ENCODE data around the gene NXN.

The NXN gene

DNA sequence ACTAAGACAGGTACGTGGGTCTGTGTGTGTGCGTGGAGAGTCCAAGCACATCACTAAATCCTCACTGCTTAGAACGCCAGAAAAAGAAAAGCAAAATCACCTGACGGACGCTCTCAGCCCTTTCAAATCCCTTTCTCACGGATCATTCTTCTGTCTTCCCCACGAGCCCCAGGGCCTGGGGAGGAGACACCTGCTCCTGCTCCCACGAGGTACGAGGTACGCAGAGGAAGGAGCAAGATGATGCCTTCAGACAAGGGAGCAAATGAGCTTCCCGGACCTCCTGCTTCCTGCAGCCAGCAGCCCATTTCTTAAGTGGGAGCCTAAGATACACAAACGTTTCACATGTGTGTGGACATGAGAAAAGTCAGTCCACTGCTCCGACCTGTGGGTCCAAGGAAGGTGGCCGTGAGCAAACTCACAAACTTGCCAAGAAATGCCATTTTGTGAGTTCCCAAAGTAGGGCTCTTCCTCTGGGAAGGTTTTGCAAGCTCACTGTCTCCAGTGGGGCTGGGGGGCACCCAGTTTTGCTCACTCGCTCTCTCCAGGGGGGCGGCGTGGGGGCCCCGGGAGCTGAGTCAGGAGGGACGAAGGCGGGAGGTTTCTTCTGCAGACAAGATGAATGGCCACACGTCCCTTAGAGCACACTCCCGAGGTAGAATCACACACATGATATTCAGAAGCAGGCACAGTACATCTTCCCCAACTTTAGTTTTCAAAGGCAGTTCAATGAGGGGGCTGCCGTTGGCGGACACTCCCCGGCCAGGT, 129.3 kb downstream of the NXN start:
- peak overlapping the region in 1 of 2 experiments; percentile 35 for H3K4ac ChIP-seq (ENCODE audit: low read depth in 1 of 2, low read length in 2 of 2)
- no peak overlapping the region for H3K4me2 ChIP-seq (ENCODE audit: low read length, poor library complexity, severe bottlenecking)
- H3K27me3 ChIP-seq (ENCODE audit: control insufficient read depth in 1 of 2, insufficient read depth in 1 of 2, low read length in 2 of 2) = peaks cover 0 to 13% of the 10 kb centered on the region in 2 experiments
- 86% methylated on average over 25 of the region's 25 CpGs for WGBS
- H3K9ac ChIP-seq (ENCODE audit: low read length) = peak overlapping the region; percentile 87
- no peak for DNase-seq
- peaks cover 55% of the 10 kb centered on the region for H3K79me1 ChIP-seq (replicated peaks; ENCODE audit: low read length, poor library complexity, severe bottlenecking)
- peak overlapping the region in 1 of 2 experiments; percentile 19 for H3K18ac ChIP-seq (ENCODE audit: low read depth in 1 of 2, low read length in 2 of 2)
- no peaks in the 10 kb centered on the region for H3K9me3 ChIP-seq (ENCODE audit: control insufficient read depth, low read length)
- peak overlapping the region in 1 of 2 experiments; percentile 66 for H3K4me3 ChIP-seq (ENCODE audit: insufficient read depth in 1 of 2, low read depth in 1 of 2, low read length in 2 of 2)
- H2BK120ac ChIP-seq (ENCODE audit: low read depth, low read length) = no peak overlapping the region
- H3K4me1 ChIP-seq (ENCODE audit: control insufficient read depth, insufficient read depth, low read depth, low read length) = peaks cover 2% of the 10 kb centered on the region
- H2BK5ac ChIP-seq (ENCODE audit: low read depth, low read length, poor library complexity, severe bottlenecking) = no peak overlapping the region
- H2BK12ac ChIP-seq (ENCODE audit: low read length in 2 of 2) = peak overlapping the region in 1 of 2 experiments; percentile 72
- H3K27ac ChIP-seq (ENCODE audit: low read length, poor library complexity, severe bottlenecking) = no peak overlapping the region
- H2AK5ac ChIP-seq (ENCODE audit: low read length, severe bottlenecking) = no peak overlapping the region
- no peak overlapping the region for H4K91ac ChIP-seq (ENCODE audit: low read length)
- H3K14ac ChIP-seq (ENCODE audit: low read length in 2 of 2) = no peak overlapping the region
- no peak overlapping the region for H4K8ac ChIP-seq (ENCODE audit: low read length)
- H3K36me3 ChIP-seq (ENCODE audit: control insufficient read depth in 1 of 2, insufficient read depth in 2 of 2, low read depth in 1 of 2, low read length in 2 of 2) = peaks cover 0 to 22% of the 10 kb centered on the region in 2 experiments
- H3K23ac ChIP-seq (ENCODE audit: low read length in 2 of 2) = peak overlapping the region in 1 of 2 experiments; percentile 9
- H2AFZ ChIP-seq (ENCODE audit: low read depth, low read length) = no peak overlapping the region
- no peak overlapping the region for H2BK15ac ChIP-seq (ENCODE audit: low read depth, poor library complexity, severe bottlenecking)

DNA sequence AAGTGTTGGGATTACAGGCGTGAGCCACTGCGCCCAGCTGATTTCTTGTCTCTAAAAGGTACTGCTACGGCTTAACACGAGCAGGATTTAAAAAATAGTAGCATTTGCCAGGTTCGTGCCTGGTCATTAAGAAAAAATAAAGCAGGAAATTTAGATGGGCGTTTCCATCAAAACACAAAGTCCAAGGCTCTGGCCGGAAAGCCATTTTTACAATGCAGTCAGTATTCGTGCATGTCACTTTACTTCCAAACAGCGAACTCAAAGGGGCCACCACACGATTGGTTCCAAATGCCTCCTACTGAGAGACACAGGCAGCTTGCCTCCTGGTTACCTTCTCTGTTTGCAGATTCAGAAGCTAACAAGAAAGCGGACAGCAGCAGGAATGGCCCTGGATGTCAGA, 131.2 kb downstream of the NXN start:
- no peak overlapping the region for H3K4ac ChIP-seq (ENCODE audit: low read depth in 1 of 2, low read length in 2 of 2)
- WGBS = 98% methylated on average over 11 of the region's 11 CpGs
- H2AFZ ChIP-seq (ENCODE audit: low read depth, low read length) = no peak overlapping the region
- peaks cover 4% of the 10 kb centered on the region for H3K4me1 ChIP-seq (ENCODE audit: control insufficient read depth, insufficient read depth, low read depth, low read length)
- no peak overlapping the region for H2AK5ac ChIP-seq (ENCODE audit: low read length, severe bottlenecking)
- H2BK120ac ChIP-seq (ENCODE audit: low read depth, low read length) = no peak overlapping the region
- H3K27ac ChIP-seq (ENCODE audit: low read length, poor library complexity, severe bottlenecking) = no peak overlapping the region
- no peak overlapping the region for H3K4me2 ChIP-seq (ENCODE audit: low read length, poor library complexity, severe bottlenecking)
- peaks cover 0 to 21% of the 10 kb centered on the region in 2 experiments for H3K27me3 ChIP-seq (ENCODE audit: control insufficient read depth in 1 of 2, insufficient read depth in 1 of 2, low read length in 2 of 2)
- no peak overlapping the region for H3K23ac ChIP-seq (ENCODE audit: low read length in 2 of 2)
- no peak for DNase-seq
- H4K91ac ChIP-seq (ENCODE audit: low read length) = no peak overlapping the region
- H3K79me1 ChIP-seq (replicated peaks; ENCODE audit: low read length, poor library complexity, severe bottlenecking) = peaks cover 54% of the 10 kb centered on the region
- no peak overlapping the region for H2BK5ac ChIP-seq (ENCODE audit: low read depth, low read length, poor library complexity, severe bottlenecking)
- H4K8ac ChIP-seq (ENCODE audit: low read length) = no peak overlapping the region
- H3K36me3 ChIP-seq (ENCODE audit: control insufficient read depth in 1 of 2, insufficient read depth in 2 of 2, low read depth in 1 of 2, low read length in 2 of 2) = peaks cover 0 to 26% of the 10 kb centered on the region in 2 experiments
- no peak overlapping the region for H3K4me3 ChIP-seq (ENCODE audit: insufficient read depth in 1 of 2, low read depth in 1 of 2, low read length in 2 of 2)
- no peaks in the 10 kb centered on the region for H3K9me3 ChIP-seq (ENCODE audit: control insufficient read depth, low read length)
- H3K14ac ChIP-seq (ENCODE audit: low read length in 2 of 2) = no peak overlapping the region
- H3K9ac ChIP-seq (ENCODE audit: low read length) = no peak overlapping the region
- no peak overlapping the region for H2BK15ac ChIP-seq (ENCODE audit: low read depth, poor library complexity, severe bottlenecking)
- no peak overlapping the region for H3K18ac ChIP-seq (ENCODE audit: low read depth in 1 of 2, low read length in 2 of 2)
- no peak overlapping the region for H2BK12ac ChIP-seq (ENCODE audit: low read length in 2 of 2)

DNA sequence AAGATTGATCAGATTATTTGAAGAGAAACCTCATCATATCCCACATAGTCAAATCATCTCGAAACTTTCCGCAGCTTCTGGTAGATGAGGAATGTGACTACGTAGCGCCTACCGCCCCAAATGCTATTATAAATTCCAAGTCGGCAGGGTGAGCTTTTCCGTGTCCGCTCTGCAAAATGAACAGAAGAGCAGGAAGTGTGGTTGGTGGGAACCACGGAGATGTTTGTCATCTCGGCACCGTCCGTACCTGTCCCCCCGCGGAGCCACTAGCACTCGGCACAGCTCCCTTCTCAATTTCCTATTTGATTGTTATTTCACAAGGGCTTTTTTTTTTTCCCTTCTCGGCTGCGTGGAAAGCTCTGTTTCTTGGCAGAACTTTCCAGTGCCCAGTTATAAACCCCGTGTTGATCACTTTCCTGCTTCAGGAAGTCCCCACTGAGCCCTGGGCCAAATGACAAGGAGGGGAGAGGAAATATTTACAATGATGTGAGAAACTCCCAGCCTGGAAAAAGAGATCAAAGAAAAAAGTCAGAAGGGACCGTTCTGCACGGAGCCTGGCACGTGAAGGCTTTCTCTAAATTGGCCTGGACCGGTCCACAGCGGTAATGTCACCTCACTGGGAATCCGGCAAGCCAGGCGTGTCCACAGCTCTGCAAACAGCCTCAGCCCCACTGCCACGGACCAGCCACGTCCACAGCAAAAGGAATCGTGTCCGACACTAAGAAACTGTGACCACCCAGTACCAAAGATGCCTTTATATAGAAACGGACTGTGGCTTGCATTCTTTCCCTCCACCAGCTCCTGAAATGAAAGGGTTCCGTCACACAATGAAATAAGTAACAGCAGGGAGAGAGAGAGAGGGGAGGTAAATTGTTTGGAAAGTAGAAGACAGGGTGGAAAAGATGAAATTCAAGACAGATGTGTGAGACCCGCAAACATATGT, 132.4 kb downstream of the NXN start:
- Histone ChIP-seq H3K79me1 (replicated peaks; ENCODE audit: low read length, poor library complexity, severe bottlenecking) (peaks cover 51% of the 10 kb centered on the region), H3K4me3 (ENCODE audit: insufficient read depth in 1 of 2, low read depth in 1 of 2, low read length in 2 of 2) (no peak overlapping the region), H2BK12ac (ENCODE audit: low read length in 2 of 2) (no peak overlapping the region), H3K36me3 (ENCODE audit: control insufficient read depth in 1 of 2, insufficient read depth in 2 of 2, low read depth in 1 of 2, low read length in 2 of 2) (peaks cover 0 to 34% of the 10 kb centered on the region in 2 experiments), H3K9me3 (ENCODE audit: control insufficient read depth, low read length) (no peaks in the 10 kb centered on the region), H3K14ac (ENCODE audit: low read length in 2 of 2) (no peak overlapping the region), H2BK120ac (ENCODE audit: low read depth, low read length) (no peak overlapping the region), H3K4ac (ENCODE audit: low read depth in 1 of 2, low read length in 2 of 2) (no peak overlapping the region), H3K4me1 (ENCODE audit: control insufficient read depth, insufficient read depth, low read depth, low read length) (peaks cover 4% of the 10 kb centered on the region), H2AFZ (ENCODE audit: low read depth, low read length) (no peak overlapping the region), H3K4me2 (ENCODE audit: low read length, poor library complexity, severe bottlenecking) (no peak overlapping the region), H2BK5ac (ENCODE audit: low read depth, low read length, poor library complexity, severe bottlenecking) (no peak overlapping the region), H3K18ac (ENCODE audit: low read depth in 1 of 2, low read length in 2 of 2) (no peak overlapping the region), H3K23ac (ENCODE audit: low read length in 2 of 2) (no peak overlapping the region), H2BK15ac (ENCODE audit: low read depth, poor library complexity, severe bottlenecking) (no peak overlapping the region), H3K27ac (ENCODE audit: low read length, poor library complexity, severe bottlenecking) (no peak overlapping the region), H4K91ac (ENCODE audit: low read length) (no peak overlapping the region), H4K8ac (ENCODE audit: low read length) (no peak overlapping the region), H3K9ac (ENCODE audit: low read length) (no peak overlapping the region), H2AK5ac (ENCODE audit: low read length, severe bottlenecking) (no peak overlapping the region), H3K27me3 (ENCODE audit: control insufficient read depth in 1 of 2, insufficient read depth in 1 of 2, low read length in 2 of 2) (peaks cover 0 to 27% of the 10 kb centered on the region in 2 experiments)
- DNase-seq = no peak
- 90% methylated on average over 30 of the region's 32 CpGs for WGBS

DNA sequence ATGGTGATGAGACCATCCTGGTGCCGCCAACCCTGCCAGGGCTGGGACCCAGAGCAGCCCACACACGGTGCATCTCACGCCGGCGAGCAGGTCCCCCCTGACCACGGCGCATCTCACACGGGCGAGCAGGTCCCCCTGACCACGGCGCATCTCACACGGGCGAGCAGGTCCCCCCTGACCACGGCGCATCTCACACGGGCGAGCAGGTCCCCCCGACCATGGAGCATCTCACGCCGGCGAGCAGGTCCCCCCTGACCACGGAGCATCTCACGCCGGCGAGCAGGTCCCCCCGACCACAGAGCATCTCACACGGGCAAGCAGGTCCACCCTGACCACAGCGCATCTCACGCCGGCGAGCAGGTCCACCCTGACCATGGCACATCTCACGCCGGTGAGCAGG, 138.3 kb downstream of the NXN start:
- no peak for DNase-seq
- 80% methylated on average over 33 of the region's 33 CpGs for WGBS

More for the DNA sequence above, 138.3 kb downstream of the NXN start:
- Histone ChIP-seq H3K27me3 (ENCODE audit: control insufficient read depth in 1 of 2, insufficient read depth in 1 of 2, low read length in 2 of 2) (peaks cover 0 to 14% of the 10 kb centered on the region in 2 experiments), H2AFZ (ENCODE audit: low read depth, low read length) (no peak overlapping the region), H3K9ac (ENCODE audit: low read length) (no peak overlapping the region), H2BK120ac (ENCODE audit: low read depth, low read length) (no peak overlapping the region), H3K4me2 (ENCODE audit: low read length, poor library complexity, severe bottlenecking) (no peak overlapping the region), H2BK5ac (ENCODE audit: low read depth, low read length, poor library complexity, severe bottlenecking) (no peak overlapping the region), H3K18ac (ENCODE audit: low read depth in 1 of 2, low read length in 2 of 2) (no peak overlapping the region), H4K8ac (ENCODE audit: low read length) (peak overlapping the region; percentile 19), H3K14ac (ENCODE audit: low read length in 2 of 2) (no peak overlapping the region), H3K27ac (ENCODE audit: low read length, poor library complexity, severe bottlenecking) (no peak overlapping the region), H2AK5ac (ENCODE audit: low read length, severe bottlenecking) (no peak overlapping the region), H4K91ac (ENCODE audit: low read length) (peak overlapping the region; percentile 57), H3K79me1 (replicated peaks; ENCODE audit: low read length, poor library complexity, severe bottlenecking) (peaks cover 38% of the 10 kb centered on the region), H3K36me3 (ENCODE audit: control insufficient read depth in 1 of 2, insufficient read depth in 2 of 2, low read depth in 1 of 2, low read length in 2 of 2) (peaks cover 0 to 32% of the 10 kb centered on the region in 2 experiments), H3K4ac (ENCODE audit: low read depth in 1 of 2, low read length in 2 of 2) (no peak overlapping the region), H3K4me3 (ENCODE audit: insufficient read depth in 1 of 2, low read depth in 1 of 2, low read length in 2 of 2) (no peak overlapping the region), H2BK12ac (ENCODE audit: low read length in 2 of 2) (peak overlapping the region in 1 of 2 experiments; percentile 29), H3K9me3 (ENCODE audit: control insufficient read depth, low read length) (no peaks in the 10 kb centered on the region), H3K4me1 (ENCODE audit: control insufficient read depth, insufficient read depth, low read depth, low read length) (peaks cover 4% of the 10 kb centered on the region), H2BK15ac (ENCODE audit: low read depth, poor library complexity, severe bottlenecking) (no peak overlapping the region), H3K23ac (ENCODE audit: low read length in 2 of 2) (no peak overlapping the region)
